NCI-H774 (cell line): ENCODE results near the gene ATXN3.
"Not testable (repeated sequence)": the region's sequence is repeated elsewhere in the genome, so short reads cannot be mapped to it uniquely, and the experiment has no call there.

Experiments used
- DNase-seq: peaks from one replicate; lab custom pipeline; 2025; lab: John Stamatoyannopoulos, UW

Gene ATXN3

DNA sequence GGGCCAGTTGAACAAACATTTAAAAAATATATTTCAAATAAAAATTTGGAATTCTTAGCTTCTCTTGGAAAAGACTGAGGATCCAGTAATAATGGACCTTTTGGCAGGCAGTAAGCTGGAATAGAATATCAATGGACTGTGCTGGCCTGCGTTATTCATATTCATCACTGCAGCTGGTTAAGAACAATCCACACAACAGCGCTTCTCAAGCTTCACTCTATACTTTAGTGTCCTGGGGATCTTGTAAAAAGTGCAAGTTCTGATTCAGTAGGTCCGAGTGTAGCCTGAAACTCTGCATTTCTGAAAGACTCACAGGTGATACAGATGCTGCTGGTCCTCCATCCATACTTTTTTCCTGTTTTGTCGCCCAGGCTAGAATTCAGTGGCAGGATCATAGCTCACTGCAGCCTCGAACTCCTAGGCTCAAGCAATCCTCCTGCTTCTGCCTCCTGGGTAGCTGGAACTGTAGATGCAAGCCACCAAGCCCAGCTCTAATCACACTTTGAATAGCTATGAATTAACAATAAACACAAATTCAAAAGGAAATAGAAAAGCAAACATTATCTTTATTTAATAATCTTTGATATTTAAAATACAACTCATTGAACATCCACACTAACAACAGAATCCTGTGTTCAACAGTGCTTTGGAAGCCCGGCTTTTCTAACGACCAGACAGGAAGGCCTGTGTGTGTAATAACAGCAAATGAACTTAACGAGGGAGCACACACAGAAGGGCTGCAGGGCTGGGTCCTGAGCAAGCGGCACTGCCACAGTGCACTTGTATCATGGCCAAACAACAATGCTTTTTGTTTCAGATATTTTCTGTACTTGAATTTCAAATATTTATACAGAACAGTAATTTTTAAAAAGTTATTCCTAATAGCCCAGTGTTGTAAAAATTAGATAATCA lies 48.1 kb downstream of the ATXN3 start:
- peak; percentile 35 for DNase-seq

DNA sequence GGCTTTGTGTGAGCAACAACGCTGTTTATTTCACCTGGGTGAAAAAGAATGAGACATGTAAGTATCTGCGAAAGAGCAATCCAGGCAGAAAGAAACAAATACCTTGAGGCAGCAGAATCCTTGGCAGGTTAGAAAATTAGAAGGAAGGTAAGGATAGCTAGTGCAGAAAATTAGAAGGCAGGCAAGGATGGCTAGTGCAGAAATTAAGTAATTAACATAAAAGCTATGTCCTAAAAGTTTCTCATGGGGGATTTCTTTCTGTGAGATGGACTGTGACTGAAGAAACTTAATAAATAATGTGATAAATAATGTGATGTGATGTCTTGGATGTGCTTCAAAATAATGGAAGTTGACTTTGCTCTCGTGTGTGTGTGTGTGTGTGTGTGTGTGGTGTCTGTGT lies 56.6 kb downstream of the ATXN3 start:
- no peak for DNase-seq

DNA sequence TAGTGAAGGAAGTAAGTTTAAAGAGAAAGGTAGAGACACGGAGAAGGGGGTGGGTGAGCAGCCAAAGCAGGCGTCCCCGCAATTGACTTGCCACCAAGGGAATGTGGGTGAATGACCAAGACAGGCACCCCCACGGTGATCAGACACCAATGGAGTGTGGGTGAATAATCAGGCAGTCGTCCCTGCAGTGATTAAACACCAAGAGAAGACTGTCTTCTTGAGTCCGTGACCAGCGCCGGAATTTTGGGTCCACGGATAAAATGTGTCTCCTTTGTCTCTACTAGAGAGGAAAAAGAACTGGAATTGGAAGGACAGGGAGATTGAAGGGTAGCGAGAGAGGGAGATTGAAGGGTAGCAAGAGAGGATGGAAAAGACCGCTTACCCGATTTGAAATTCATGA lies 57.2 kb downstream of the ATXN3 start:
- not testable (repeated sequence) for DNase-seq

DNA sequence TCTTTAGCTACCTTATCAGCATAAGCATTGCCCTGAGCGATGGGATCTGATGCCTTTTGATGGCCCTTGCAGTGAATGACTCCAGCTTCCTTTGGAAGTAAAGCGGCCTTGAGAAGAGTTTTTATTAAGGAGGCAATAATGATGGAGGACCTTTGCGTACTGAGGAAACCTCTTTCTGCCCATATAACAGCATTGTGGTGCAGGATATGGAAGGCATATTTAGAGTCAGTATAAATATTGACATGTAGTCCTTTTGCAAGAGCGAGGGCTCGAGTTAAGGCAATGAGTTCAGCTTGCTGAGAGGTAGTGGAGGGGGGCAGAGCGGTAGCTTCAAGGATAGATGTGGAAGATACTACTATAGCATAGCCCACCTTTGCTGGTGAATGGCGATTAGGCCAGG lies 60.5 kb downstream of the ATXN3 start:
- DNase-seq: not testable (repeated sequence)

DNA sequence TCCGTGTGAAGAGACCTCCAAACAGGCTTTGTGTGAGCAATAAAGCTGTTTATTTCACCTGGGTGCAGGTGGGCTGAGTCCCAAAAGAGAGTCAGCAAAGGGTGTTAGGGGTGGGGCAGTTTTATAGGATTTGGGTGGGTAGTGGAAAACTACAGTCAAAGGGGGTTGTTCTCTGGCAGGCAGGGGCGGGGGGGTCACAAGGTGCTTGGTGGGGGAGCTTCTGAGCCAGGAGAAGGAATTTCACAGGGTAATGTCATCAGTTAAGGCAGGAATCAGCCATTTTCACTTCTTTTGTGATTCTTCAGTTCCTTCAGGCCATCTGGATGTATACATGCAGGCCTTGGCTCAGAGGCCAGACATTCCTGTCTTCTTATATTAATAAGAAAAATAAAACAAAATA lies 64.6 kb downstream of the ATXN3 start:
- not testable (repeated sequence) for DNase-seq

DNA sequence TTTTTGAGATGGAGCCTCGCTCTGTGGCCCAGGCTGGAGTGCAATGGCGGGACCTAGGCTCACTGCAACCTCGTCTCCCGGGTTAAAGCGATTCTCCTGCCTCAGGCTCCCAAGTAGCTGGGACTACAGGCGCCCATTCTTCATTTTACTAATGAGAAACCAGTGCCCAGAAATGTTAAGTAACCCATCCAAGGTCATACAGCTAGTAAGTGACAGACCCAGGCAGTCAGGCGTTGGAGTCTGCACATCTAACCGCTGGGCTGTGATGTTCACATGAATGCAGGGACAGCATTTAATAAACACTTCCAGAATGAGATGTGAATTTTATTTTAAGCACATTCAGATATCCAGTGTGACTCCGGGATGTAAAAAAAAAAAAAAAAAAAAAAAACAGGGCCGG lies 65.2 kb downstream of the ATXN3 start:
- no peak for DNase-seq

DNA sequence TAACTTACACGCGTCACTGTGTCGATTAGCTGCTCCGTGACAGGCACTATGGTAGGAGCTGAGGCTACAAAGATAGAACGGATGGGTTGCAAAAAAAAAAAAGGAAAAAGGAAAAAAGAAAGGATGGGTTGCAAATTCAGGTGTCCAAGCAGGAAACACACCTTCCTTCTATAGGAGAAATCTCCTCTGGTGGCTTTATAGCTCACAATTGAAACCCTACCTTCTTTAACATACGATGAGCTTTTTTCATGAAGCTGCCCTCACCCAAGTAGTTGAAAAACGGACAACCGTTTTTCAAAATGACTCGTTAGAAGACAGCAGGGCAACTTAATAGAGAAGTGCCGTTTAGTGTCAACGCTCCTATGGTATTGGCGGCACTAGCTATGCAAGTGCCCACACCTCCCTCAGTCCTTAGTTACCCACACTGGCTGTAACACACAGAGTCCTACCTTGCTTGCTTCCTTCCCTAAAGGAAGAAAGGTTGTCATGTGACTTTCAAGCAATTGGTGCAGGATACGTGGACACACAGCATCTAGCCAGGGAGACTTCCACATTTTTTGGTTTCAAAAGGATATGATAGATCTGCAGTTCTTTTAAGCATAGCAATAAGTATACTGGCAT lies 65.8 kb downstream of the ATXN3 start:
- peak; percentile 27 for DNase-seq

DNA sequence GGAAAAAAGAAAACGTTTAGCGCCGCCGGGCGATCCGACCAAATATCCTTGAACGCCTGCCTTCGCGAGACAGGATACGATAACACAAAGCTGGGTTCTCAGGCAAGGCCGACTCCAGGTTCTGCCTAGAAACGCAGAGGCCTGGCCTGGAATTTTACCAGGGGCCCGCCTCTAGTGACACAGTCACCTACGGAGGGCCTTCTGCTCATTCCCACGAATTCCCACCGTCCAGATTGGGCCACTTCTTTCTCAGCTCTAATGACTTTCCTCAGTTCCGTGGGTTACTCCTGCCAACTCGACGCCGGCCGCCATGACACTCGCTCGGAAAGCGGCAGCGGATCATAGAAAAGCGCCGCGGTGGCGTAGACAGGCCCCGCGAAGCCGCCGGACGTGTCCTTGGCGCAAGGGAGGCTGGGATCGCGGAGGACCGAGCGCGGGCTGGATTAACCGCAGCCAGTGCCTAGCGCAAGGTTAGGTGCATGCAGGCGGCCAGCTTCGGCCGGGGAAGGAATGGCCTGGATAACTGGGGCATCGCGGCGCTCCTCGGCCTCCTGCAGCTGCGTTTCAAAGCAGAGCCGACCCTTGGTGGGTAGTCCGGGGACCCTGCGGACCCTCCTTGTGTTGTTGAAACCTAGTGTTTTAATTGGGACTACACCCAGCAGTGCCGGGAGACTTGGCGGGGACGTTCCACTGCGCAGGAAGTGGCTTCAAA lies 66.5 kb downstream of the ATXN3 start, which contains the start of gene TRIP11:
Gene TRIP11 (minus strand): TSS at position 341 of the 712 bp plus-strand sequence. CDS start 374 bp downstream, outside the sequence.
- peak; percentile 90 for DNase-seq

DNA sequence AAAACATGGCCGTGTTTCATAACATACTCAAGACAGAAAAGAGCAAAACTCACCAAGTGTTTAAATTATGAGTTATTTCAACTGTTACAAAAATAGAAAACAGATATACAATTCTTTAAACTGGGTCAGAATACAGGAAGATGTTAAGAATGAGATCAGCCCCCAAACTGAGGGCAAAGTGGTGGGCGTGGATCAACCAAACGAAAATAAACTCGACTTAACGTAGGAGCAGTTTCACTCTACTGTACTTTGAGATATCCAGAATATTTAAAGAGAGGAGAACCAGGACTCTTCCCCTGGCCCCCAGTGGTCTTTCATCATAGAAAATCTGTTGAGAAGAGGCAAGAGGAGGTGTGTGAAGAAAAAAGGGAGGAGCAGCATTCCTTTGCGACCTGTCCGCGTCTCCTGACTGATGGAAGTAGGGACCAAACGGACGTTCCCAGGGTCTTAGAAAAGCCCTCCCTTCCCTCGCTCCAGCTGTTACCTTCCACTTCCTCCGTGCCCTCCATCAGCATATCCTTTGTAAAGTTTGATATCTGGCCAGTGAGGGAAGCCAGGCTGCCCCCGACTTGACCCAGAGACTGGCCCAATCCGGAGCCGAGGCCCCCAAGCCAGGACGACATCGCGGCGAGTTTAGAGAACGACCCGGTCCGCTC lies 67.2 kb downstream of the ATXN3 start:
- DNase-seq: no peak

DNA sequence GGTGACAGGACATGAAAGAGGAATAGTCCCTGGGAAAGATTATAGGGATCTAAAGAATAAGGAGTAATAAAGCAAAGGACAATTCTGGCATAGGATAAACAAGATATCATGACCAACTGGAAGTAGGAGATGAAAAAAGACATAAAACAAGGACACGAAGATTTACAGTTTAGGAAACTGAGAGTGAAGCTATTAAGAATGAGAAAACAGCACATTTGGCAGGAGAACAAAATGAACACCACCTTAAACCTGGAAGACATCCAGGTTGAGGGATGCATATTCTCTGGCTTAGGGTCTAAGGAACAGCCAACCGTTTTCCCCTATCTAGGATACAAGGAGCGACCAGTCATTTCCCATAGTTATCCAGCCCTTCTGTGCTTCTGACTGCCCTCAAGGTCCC lies 68.4 kb downstream of the ATXN3 start:
- no peak for DNase-seq

DNA sequence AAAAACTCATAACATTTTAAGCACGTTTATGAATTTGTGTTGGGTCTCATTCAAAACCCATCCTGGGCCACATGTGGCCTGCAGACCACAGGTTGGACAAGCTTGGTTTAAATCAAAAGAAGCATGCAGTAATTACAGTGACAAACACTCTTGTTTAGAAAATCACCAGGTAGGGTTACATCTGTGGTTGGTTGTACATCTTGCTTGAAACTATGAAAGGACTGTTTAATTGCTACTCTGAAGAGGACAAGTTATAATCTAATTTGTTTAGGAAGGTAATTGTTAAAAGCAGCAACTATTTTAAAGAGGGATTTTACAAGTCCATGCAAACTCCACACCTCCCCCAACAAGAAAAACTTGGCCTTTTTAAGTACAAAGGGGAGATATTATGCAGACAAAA lies 70.5 kb downstream of the ATXN3 start:
- peak; percentile 28 for DNase-seq

DNA sequence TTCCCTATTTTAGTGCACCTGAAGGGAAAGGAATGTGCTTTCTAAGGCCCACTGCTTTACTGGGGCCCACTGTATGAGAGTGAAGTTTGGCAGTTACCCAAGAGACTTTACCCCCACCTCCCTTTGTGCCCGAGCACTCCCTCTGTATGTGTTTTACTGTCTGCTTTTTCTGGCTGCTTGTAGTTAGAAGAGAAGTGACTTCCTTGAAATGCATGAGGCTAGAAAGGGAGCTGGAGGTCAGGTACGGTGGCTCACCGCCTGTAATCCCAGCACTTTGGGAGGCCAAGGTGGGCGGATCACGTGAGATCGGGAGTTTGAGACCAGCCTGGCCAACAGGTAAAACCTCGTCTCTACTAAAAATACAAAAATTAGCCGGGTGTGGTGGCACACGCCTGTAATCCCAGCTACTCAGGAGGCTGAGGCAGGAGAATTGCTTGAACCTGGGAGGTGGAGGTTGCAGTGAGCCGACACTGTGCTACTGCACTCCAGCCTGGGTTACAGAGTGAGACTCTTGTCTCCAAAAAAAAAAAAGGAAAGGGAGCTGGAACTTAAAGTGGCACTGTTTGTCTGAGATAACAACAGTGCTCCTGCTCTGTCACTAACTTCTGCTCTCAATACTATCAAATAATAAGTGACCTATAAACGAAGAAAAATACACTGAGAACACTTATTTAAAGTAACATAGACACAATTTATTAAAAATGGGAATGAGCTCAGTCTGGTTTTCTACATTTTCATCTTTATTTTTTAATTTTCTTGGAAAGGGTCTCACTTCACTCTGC lies 72.3 kb downstream of the ATXN3 start:
- DNase-seq: no peak

DNA sequence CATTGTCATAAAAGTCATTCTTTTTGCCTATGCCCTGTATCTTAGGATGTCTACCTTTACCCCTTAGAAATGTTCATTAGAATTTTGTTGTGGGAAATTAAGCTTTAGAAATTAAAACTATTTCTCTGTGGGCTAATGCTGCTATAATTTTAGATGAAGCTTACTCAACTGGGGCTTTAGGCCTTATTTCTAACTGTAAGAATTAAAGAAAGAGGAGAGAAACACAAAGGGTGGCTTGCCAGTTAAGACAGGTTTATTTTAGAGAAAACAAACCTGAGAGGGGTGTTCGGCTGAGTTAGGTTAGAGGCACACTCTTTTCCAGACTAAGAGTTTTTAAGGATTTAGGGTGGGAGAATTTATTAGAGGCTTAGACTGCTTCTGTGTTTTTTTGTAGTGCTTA lies 72.9 kb downstream of the ATXN3 start:
- DNase-seq: no peak

DNA sequence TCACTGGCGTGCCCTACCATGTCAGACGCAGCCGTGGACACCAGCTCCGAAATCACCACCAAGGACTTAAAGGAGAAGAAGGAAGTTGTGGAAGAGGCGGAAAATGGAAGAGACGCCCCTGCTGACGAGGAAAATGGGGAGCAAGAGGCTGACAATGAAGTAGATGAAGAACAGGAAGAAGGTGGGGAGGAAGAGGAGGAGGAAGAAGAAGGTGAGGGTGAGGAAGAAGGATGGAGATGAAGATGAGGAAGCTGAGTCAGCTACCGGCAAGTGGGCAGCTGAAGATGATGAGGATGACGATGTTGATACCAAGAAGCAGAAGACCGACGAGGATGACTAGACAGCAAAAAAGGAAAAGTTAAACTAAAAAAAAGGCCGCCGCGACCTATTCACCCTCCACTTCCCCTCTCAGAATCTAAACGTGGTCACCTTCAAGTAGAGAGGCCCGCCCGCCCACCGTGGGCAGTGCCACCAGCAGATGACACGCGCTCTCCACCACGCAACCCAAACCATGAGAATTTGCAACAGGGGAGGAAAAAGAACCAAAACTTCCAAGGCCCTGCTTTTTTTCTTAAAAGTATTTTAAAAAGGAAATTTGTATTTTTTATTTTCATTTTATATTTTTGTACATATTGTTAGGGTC lies 79.7 kb downstream of the ATXN3 start:
- DNase-seq: no peak

DNA sequence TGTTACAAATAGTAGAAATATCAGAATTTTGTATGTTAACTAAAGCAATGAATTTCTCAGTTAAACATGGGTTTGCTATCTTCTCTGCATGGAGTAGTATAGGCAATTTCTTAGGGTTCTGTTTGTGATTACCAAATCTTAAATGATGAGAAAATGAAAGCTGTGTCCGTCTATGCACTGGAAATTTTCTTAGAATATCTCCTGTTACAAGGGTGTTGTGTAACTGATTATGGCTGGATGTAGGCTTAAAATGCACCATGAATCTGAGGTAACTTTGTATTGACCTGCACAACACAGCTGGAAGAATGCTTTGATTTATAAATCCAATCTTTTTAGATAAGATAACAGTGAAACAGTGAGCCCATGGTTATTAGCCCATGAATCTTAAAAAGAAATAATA lies 84.3 kb downstream of the ATXN3 start:
- DNase-seq: no peak

DNA sequence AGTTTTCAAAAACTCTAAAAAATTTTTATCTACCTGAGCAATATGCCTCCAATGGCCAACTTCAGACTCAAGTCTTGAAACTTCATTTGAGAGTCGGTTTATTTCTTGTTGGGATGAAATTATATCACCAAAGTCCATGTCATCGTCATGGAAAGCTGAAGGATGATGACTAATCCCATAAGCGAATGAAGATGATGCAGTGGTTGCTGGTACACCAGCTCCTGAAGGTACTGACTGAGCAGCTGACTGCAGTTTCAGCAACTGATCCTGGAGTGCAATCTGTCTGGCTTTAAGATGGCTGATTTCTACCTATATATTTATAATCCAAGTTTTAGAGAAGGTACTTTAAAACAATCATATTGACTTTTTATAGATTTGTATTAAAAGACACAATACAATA lies 84.9 kb downstream of the ATXN3 start:
- no peak for DNase-seq

DNA sequence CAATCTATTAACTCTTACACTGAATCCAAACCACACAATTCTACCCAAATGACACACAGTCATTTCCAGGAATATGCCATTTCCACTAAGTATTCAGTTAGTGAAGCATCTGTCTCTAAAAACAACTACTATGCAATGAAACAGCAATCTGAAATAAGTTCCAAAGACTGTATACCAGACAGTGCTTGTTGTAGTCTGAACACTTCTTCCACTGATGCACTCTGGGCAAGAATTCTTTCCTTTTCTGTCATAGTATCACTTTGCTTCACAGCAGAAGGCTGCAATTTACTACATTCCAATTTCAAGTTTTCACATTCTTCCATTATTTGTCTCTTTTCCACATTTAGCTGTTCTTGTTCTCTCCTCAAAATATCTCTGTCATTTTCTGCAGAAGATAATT lies 92.3 kb downstream of the ATXN3 start:
- no peak for DNase-seq

DNA sequence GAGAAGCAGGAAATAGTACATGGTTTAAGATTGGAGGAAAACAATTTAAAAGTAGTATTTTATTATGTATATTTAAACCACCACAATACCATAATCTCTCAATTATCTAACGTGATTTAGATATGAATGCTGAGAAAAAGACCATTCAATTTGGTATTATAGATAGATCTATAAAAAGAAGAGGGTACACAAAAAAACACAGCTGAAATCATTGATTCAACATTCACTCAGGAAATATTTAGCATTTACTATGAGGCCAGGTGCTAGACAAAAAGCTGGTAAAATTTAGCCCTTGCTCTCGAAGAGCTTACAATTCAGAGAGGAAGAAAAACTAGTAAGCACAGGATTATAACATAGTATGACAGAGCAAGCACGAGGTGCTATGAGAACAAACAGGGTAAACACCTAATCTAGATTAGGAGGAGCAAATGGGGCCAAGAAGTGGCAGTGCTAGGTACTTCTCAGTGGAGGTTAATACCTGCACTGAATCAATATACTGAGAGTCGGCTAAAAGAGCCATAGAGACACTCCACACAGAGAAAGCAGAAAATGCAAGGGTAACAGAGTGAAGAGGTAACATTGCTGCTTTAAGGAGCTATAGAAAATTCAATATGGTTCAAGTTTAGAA lies 94.1 kb downstream of the ATXN3 start:
- no peak for DNase-seq

DNA sequence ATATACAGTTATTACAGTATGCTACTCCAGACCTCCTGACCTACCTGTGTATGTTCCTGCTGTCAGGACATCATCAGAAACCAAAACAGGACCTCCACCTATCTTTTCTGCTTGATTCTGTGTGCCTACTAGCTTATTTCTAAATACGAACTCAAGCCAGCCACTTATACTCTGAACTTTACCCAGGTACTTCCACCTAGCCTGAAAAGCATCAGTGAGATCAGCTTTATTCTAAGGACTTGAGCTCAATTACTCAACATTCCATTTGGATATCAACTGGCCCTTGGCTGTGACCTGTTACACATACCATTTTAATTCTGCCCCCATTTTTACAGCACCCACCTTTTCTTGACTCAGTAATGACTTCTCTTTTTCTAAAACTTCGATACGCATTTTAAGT lies 95.7 kb downstream of the ATXN3 start:
- DNase-seq: no peak

DNA sequence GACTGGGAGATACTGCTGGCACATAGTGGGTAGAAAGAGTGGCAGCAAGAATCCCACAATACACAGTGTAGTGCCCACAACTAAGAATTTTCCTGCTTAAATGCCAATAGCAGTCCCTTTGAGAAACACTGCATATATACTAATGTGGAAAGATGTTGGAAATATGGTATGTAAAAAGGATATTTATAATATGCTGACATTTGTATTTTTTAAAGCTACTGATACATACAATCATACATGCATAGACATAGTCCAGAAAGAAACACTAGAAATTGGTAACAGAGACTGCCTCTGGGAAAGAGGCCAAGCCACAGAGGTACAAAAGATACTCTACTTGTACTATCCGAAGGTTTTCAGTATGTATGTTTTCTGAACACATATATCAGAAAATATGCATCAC lies 96.8 kb downstream of the ATXN3 start:
- DNase-seq: no peak
